ENCODE measurements around the gene PIK3CA.

PIK3CA gene

DNA sequence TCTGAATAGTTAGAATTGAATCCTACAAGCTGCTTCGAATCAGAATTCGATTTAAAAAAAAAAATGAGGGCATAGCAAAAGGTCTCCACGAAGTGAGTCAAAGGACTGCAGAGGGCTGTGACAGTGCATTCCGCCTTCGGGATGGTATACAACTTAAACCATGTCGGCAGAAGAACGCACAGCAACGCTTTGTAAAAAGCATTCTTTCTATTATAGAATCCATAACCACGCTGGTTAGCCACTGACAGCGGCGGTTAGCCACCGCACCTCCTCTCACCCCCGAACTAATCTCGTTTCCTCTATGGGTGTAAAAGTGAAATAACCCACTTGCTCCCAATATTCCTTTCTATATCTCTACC, 664 bp upstream of the PIK3CA start:
- DNase-seq: peak; percentile 71
- Mint-ChIP-seq H3K27me3 (peaks cover 4% of the 10 kb centered on the region), H3K4me3 (no peak overlapping the region), H3K4me1 (peaks cover 33% of the 10 kb centered on the region), H3K27ac (no peak overlapping the region), H3K9me3 (no peaks in the 10 kb centered on the region), H3K36me3 (ENCODE audit: low read depth) (no peaks in the 10 kb centered on the region)
- ATAC-seq: peak; percentile 44

DNA sequence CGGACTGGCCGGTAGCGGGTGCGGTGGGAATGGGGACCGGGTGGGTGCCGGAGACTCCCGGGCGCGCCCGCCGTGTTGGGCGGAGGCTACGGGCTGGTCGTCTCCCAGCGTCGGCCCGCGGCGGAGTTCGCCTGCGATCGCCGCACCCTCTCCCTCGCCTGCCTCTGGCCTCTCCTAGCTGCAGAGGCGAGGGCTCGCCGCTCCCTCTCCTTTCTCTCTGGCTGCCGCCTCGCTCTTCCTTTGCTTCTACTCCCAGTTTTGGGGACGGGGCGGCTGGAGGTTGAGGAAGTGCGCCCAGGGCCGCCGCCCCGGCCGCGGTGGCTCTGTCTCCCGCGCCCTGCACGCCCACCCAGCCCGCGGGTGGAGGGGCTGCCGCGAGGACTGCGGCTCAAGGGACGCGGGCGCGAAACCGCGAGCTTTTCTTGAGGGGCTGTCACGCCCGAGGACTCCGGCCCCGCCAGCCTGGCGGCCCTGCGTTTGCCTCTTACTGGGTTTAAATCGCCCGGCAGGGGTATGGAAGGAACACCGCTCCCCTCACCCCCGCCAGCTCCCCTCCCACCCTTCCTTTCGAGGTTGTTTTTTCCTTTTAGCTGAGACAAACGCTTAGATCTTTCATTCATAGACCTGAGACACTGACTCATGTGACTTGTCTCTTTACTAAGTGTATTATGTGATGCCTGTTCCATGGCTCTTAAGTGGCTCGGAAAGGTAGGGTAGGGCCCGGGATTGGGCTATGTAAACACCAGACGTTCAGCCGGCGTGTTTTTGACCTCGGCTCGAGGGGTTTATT, 654 bp downstream of the PIK3CA start:
- H3K27me3 Mint-ChIP-seq: peaks cover under 1% of the 10 kb centered on the region
- H3K27ac Mint-ChIP-seq: peak overlapping the region; percentile 95
- no peaks in the 10 kb centered on the region for H3K36me3 Mint-ChIP-seq (ENCODE audit: low read depth)
- peaks cover 39% of the 10 kb centered on the region for H3K4me1 Mint-ChIP-seq
- ATAC-seq: peak; percentile 34
- DNase-seq: peak; percentile 57
- no peak overlapping the region for H3K4me3 Mint-ChIP-seq
- no peaks in the 10 kb centered on the region for H3K9me3 Mint-ChIP-seq

DNA sequence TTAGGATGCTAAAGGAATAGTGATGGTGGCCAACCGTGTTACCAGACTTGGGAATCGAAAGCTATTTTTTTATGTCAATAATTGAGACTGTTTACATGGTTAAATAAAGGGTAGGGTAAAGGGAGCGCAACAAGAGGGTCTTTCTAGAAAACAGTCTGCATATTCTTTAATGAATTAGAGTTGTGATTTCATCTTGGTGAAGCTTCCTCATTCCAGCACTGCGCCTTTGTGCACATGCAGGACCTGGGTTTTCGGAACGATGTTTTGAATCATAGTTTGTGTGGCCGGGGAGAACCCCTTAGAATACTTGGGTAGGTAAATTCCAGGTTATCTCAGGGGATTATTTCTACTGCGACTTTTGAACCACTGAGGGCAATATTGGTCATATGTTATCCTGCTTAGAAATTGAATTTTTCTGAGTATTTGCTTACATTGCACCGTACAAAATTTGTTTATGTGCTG, 1.3 kb downstream of the PIK3CA start:
- Mint-ChIP-seq H3K9me3 (no peaks in the 10 kb centered on the region), H3K27ac (peak overlapping the region; percentile 95), H3K36me3 (ENCODE audit: low read depth) (no peaks in the 10 kb centered on the region), H3K27me3 (no peaks in the 10 kb centered on the region), H3K4me3 (no peak overlapping the region), H3K4me1 (peaks cover 39% of the 10 kb centered on the region)
- ATAC-seq: peak; percentile 44
- peak; percentile 42 for DNase-seq

DNA sequence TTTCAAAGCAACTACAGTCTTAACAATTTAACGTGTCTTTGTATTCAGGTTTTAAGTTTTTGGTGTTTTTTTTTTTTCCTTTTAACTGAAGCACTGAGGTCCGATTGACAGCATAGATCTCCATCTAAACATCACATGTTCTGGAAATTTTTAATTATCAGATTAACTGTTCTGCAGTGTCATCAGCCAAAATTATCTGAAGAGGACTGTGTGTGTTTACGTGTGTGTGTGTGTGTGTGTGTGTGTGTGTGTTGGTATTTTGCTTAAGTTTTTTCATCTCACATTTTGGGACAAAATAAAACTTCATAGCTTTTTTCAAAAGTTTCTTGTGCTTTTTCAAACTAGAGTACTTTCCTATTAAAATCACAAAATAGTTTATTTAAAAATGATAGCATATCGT, 1.8 kb downstream of the PIK3CA start:
- no peaks in the 10 kb centered on the region for H3K36me3 Mint-ChIP-seq (ENCODE audit: low read depth)
- peaks cover 39% of the 10 kb centered on the region for H3K4me1 Mint-ChIP-seq
- ATAC-seq: no peak
- no peak overlapping the region for H3K4me3 Mint-ChIP-seq
- H3K27me3 Mint-ChIP-seq: no peaks in the 10 kb centered on the region
- peak overlapping the region; percentile 95 for H3K27ac Mint-ChIP-seq
- no peaks in the 10 kb centered on the region for H3K9me3 Mint-ChIP-seq
- no peak for DNase-seq

DNA sequence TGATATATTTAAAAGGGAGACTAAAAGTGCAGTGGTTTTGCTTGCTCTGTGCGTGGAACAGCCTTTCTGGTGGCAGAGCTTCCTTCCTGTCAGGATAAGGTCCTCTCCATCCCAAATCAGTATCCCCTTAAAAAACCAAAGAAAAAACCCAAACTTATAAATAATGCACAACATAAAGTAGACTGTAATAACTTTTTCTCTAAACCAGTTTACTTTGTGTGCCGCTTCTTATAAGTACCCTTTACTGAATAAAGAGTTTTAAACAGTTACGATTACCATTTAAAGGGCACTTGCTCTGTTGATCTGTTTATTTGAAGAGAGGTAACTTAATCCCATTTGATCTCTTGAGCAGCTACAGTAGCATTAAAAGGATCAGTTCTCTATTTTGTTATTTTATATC, 2.5 kb downstream of the PIK3CA start:
- no peaks in the 10 kb centered on the region for H3K9me3 Mint-ChIP-seq

DNA sequence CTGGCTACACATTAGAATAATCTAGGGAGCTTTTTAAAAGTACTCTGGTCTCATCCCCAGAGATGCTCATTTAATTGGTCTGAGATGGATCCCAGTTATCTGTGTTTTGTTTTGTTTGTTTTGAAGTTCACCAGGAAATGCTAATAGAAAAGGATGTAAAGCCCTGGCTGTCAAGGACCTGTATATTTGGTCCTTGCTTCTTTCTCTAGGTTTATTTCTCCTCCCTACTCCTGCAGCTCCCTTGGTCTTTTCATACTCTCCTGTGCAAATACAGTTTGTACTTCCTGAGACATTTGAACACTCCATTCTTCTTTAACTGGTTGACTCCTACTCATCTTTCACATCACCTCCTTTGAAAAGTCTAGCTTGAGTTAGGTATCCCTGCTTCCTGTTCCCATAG, 3.3 kb downstream of the PIK3CA start:
- no peak for ATAC-seq
- Mint-ChIP-seq H3K4me3 (peak overlapping the region; percentile 0), H3K27me3 (no peaks in the 10 kb centered on the region), H3K36me3 (ENCODE audit: low read depth) (no peaks in the 10 kb centered on the region), H3K27ac (no peak overlapping the region), H3K9me3 (no peaks in the 10 kb centered on the region), H3K4me1 (peaks cover 48% of the 10 kb centered on the region)
- no peak for DNase-seq

More for the DNA sequence above, 2.5 kb downstream of the PIK3CA start:
- ATAC-seq: no peak
- DNase-seq: no peak
- Mint-ChIP-seq H3K4me3 (no peak overlapping the region), H3K4me1 (peaks cover 40% of the 10 kb centered on the region), H3K36me3 (ENCODE audit: low read depth) (no peaks in the 10 kb centered on the region), H3K27me3 (no peaks in the 10 kb centered on the region), H3K27ac (no peak overlapping the region)

DNA sequence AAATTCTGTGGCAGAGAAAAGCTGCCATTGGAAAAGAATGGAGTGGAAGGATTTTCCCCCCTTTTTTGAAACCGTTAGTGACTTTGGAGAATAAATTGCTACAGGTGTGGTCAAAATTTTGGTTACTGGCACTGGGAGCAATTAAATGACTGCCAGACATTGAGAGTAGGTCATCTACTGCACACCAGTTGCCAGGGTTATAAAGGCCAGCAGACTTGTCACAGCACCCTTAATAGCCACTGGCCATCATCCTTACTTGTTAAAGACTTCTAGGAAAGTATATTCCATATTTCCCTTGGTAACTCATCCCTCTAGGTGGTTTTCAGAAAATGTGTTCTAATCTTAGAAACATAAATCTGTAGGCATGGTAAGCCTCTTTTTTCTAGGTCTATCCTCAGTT, 8.0 kb downstream of the PIK3CA start:
- ATAC-seq (no peak), DNase-seq (no peak)
- H3K4me3 Mint-ChIP-seq: no peak overlapping the region
- peaks cover 68% of the 10 kb centered on the region for H3K4me1 Mint-ChIP-seq
- H3K36me3 Mint-ChIP-seq (ENCODE audit: low read depth): no peaks in the 10 kb centered on the region
- no peak overlapping the region for H3K27ac Mint-ChIP-seq
- H3K9me3 Mint-ChIP-seq: no peaks in the 10 kb centered on the region
- no peaks in the 10 kb centered on the region for H3K27me3 Mint-ChIP-seq

DNA sequence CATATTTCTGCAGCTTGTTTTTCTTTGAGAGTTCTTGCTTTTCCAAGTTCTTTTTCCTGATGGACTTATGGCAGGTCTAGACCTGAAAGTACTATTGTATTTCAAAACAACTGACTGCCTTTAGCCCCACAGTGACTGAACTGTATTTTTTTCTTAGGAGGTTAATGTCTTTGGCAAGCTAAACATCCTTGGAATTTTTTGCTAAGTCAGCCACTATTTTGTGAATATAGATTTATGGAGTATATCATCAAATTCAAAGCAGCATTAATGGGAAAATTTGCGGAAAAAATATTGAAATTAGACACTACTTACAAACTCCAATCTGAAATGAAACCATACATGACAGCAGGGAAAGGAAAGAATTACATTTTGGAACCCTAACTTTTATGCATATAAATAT, 8.6 kb downstream of the PIK3CA start:
- peaks cover 64% of the 10 kb centered on the region for H3K4me1 Mint-ChIP-seq
- no peaks in the 10 kb centered on the region for H3K27me3 Mint-ChIP-seq
- no peaks in the 10 kb centered on the region for H3K36me3 Mint-ChIP-seq (ENCODE audit: low read depth)
- ATAC-seq: no peak
- no peak overlapping the region for H3K4me3 Mint-ChIP-seq
- no peaks in the 10 kb centered on the region for H3K9me3 Mint-ChIP-seq
- no peak for DNase-seq
- no peak overlapping the region for H3K27ac Mint-ChIP-seq

DNA sequence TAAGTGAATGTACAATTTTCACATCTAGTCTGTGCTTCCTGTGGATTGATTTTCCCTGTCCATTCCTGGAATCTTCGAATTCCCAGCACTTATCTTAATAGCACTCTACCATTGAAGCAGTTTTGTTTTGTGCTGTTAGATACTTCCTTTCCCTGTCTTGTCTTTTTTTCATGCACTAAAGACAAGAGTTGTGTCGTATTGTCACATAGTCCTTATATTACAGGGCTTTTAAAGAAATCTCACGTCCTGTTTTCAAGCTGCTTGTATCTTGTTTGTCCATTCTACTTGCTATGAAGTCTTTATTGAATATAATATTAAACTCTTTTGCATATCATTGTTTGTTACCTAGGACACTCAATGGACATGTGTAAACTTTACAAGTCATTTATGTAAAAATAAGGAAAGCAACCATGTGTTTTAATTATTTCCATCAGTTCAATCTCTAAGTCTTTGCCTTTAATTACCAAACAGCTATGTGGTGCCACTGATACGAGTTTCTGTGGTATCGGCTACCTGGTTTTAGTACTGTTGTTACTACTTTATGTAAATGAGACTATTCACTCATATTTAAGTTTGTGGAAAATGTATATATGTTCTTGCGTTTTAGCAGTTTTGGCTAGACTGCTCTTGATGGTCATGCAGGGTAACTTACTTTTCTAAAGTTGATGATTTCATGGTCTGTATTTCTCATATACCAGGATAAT, 10.3 kb downstream of the PIK3CA start:
- Mint-ChIP-seq H3K27me3 (no peaks in the 10 kb centered on the region), H3K27ac (no peak overlapping the region), H3K4me1 (peaks cover 57% of the 10 kb centered on the region), H3K9me3 (no peaks in the 10 kb centered on the region), H3K4me3 (no peak overlapping the region), H3K36me3 (ENCODE audit: low read depth) (no peaks in the 10 kb centered on the region)
- DNase-seq (no peak), ATAC-seq (peak; percentile 69)

DNA sequence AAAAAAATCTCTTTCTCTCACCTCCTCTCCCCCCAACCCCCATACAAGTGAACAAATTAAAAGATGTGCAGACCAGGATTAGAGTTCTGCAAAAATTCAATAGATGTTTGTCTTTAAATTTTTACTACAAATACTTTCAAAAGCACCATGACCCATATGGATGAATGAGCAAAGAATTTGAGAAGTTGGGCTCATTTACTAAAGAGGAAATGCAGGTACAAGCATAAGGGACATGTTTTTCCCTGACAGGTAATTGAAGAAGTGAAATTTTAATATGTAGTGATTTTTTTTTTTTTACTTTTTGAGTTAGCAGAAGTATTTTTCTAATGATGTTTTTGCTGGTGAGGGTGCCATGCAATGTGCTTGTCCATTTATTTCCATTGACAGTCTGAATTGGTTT, 15.3 kb downstream of the PIK3CA start:
- no peak overlapping the region for H3K4me3 Mint-ChIP-seq
- H3K4me1 Mint-ChIP-seq: peaks cover 54% of the 10 kb centered on the region
- no peaks in the 10 kb centered on the region for H3K27me3 Mint-ChIP-seq
- no peak for DNase-seq
- no peak overlapping the region for H3K27ac Mint-ChIP-seq
- no peak for ATAC-seq
- peaks cover 8% of the 10 kb centered on the region for H3K9me3 Mint-ChIP-seq
- H3K36me3 Mint-ChIP-seq (ENCODE audit: low read depth): peaks cover 1% of the 10 kb centered on the region

DNA sequence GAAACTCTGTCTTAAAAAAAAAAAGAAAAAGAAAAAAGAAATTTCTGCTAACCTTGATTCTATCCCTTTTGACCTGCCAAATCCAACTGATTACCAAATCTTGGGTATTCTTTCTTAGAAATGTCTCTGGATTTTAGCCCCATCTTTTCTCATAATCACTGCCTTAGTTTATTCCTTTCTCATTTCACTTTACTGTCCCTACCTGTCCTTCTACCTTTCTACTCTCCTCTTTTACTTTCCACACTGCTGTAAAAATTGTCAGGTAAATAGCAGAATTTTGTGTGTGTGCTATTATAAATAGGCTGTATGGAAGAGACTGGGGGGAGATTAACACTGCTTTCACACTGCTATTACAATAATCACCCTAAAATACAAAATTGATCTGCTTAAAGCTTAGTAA, 16.7 kb downstream of the PIK3CA start:
- Mint-ChIP-seq H3K4me3 (no peak overlapping the region), H3K27me3 (no peaks in the 10 kb centered on the region), H3K9me3 (peaks cover 11% of the 10 kb centered on the region), H3K36me3 (ENCODE audit: low read depth) (peaks cover 2% of the 10 kb centered on the region), H3K4me1 (peaks cover 49% of the 10 kb centered on the region), H3K27ac (no peak overlapping the region)
- no peak for DNase-seq
- ATAC-seq: no peak

DNA sequence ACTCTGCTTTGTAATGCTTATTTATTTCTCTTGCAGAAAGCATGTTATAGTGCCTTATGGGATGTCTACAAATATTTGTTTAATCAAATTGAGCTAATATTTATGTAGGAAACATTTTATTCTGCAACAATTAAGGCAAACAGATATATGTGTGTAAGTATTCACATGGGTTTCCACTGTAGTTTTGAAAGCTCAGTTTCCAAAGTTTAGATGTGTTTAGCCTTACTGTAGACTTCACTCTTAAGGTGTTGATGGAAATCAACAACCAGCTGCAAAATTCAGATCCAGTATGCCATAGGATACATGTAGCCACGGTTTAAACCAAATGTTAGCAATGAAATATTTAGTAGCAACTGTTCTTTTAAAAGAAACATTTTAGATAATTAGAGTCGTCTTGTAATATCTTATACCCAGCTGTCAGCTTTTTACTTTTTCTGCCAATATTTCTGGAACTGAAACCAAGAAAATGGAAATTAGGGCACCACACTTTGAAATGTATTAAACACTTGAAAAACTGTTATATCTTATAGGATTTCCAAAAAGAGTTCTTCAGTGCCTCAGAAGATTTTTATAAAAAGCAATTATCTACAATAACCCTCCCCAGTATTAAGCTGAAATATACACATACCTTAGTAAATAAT, 18.5 kb downstream of the PIK3CA start:
- Mint-ChIP-seq H3K9me3 (peaks cover 24% of the 10 kb centered on the region), H3K27me3 (no peaks in the 10 kb centered on the region), H3K27ac (no peak overlapping the region), H3K36me3 (ENCODE audit: low read depth) (peaks cover 4% of the 10 kb centered on the region), H3K4me3 (no peak overlapping the region), H3K4me1 (peaks cover 39% of the 10 kb centered on the region)
- ATAC-seq (no peak), DNase-seq (no peak)

DNA sequence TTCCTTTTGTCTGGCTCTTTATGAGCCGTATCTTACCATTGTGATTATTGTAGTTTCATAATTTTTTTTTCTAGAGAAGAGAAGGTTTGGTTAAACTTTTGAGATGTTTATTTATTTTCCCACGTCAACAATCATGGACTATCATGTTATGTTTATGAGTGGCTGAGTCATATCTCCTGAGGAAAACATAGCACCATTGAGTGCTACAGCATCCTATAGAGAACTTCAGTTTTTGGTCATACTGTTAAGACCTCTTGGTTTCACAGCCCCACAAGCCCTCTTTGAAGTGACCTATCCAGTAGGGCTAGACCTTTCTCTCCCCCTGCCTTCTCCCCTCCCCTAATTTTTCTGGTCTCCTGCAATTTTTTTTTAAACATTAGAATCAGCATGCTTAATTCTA, 20.8 kb downstream of the PIK3CA start:
- no peak overlapping the region for H3K27ac Mint-ChIP-seq
- DNase-seq (no peak), ATAC-seq (no peak)
- peaks cover 4% of the 10 kb centered on the region for H3K36me3 Mint-ChIP-seq (ENCODE audit: low read depth)
- H3K4me1 Mint-ChIP-seq: peaks cover 35% of the 10 kb centered on the region
- no peaks in the 10 kb centered on the region for H3K27me3 Mint-ChIP-seq
- H3K9me3 Mint-ChIP-seq: peaks cover 24% of the 10 kb centered on the region
- H3K4me3 Mint-ChIP-seq: no peak overlapping the region

DNA sequence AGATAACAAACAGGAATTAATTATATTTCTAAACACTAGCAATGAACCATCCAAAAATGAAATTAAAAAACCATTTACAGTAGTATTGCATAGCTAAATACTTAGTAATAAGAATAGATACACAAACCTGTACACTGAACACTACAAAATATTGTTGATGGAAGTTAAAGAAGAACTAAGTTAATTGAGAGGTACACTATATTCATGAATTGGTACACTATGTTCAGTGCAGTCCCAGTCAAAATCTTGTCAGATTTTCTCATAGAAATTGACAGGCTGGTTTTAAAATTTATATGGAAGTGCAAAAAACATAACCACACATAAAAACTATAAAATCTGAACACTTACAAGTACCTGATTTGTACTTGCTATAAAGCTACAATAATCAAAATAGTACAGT, 24.4 kb downstream of the PIK3CA start:
- Mint-ChIP-seq H3K4me3 (no peak overlapping the region), H3K27ac (no peak overlapping the region), H3K4me1 (peaks cover 38% of the 10 kb centered on the region), H3K36me3 (ENCODE audit: low read depth) (peaks cover 4% of the 10 kb centered on the region), H3K27me3 (no peaks in the 10 kb centered on the region), H3K9me3 (peaks cover 24% of the 10 kb centered on the region)
- DNase-seq: no peak
- no peak for ATAC-seq

DNA sequence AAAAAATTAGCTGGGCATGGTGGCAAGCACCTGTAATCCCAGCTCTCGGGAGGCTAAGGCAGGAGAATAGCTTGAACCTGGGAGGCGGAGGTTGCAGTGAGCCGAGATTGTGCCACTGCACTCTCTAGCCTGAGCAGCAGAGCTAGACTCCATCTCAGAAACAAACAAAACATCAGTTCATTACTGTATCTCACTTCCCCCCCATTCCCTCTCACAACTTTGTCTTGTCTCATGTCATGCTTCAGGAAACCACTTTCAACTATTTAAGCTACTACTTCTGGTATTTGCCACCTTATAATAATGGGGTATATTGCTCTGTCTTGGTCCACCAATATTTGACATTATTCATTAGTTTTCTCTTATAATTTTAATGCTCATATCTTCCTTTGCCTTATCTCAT, 26.2 kb downstream of the PIK3CA start:
- H3K9me3 Mint-ChIP-seq: peaks cover 13% of the 10 kb centered on the region
- H3K27ac Mint-ChIP-seq: no peak overlapping the region
- no peak for DNase-seq
- no peak for ATAC-seq
- H3K36me3 Mint-ChIP-seq (ENCODE audit: low read depth): peaks cover 3% of the 10 kb centered on the region
- peaks cover 39% of the 10 kb centered on the region for H3K4me1 Mint-ChIP-seq
- H3K4me3 Mint-ChIP-seq: no peak overlapping the region
- H3K27me3 Mint-ChIP-seq: no peaks in the 10 kb centered on the region
